Caki2 (cell line): ENCODE results near the gene RPL18. TPM values are rescaled to one million over a fixed set of nuclear protein-coding genes. Genes with fewer than 3 reads are reported as not detected.
"Not testable (repeated sequence)": the region's sequence is repeated elsewhere in the genome, so short reads cannot be mapped to it uniquely, and the experiment has no call there.

ENCODE experiments used
- DNase-seq: peaks from one replicate; pipeline ENCODE4 v3.0.0-alpha.2; 2015; ENCODE audit warnings: low read depth
- in situ Hi-C: cut with HindIII; loops from 2 replicates; pipeline ENCODE4 v1.10.0; 2016; ENCODE audit warnings: low sequenced_read_pairs, low pct_unique_long_range_greater_than_20kb, mixed read lengths
- total RNA-seq: library from RNA; depleted of rRNA; stranded (reverse); fragments of >200 nt; shearing (Covaris generic); gene quantifications from 2 replicates; pipeline ENCODE4 v1.2.3, GENCODE V29; 2014; ENCODE audit warnings: low replicate concordance

RPL18 gene
- total RNA-seq, 1 experiment from 2014 or later = 2,144 TPM

GRCh38 chr19:48633148-48634035, 14.4 kb upstream of the RPL18 start:
- in situ Hi-C loops = no loop called here
- no peak for DNase-seq

GRCh38 chr19:48632692-48633147, 13.7 kb upstream of the RPL18 start:
- in situ Hi-C loops = no loop called here
- no peak for DNase-seq

- DNase-seq, in situ Hi-C loops: not testable (repeated sequence)
Observed at GRCh38 chr19:48632286-48632685, 13.3 kb upstream of the RPL18 start.

- peak; percentile 43 for DNase-seq
- in situ Hi-C loops = no loop called here
Observed at GRCh38 chr19:48631225-48631624, 12.2 kb upstream of the RPL18 start.

GRCh38 chr19:48630296-48631063, 11.5 kb upstream of the RPL18 start:
- no peak for DNase-seq
- in situ Hi-C loops = no loop called here

- in situ Hi-C loops = no loop called here
- no peak for DNase-seq
Observed at GRCh38 chr19:48629599-48630295, 10.8 kb upstream of the RPL18 start.

- in situ Hi-C loops = no loop called here
- no peak for DNase-seq
Observed at GRCh38 chr19:48629297-48629598, 10.3 kb upstream of the RPL18 start.

- DNase-seq = no peak
Observed at GRCh38 chr19:48628486-48629296, 9.7 kb upstream of the RPL18 start.

GRCh38 chr19:48627865-48628314, 8.9 kb upstream of the RPL18 start:
- DNase-seq = no peak
- in situ Hi-C loops = no loop called here

More at GRCh38 chr19:48628486-48629296, 9.7 kb upstream of the RPL18 start:
- in situ Hi-C loops = no loop called here

- in situ Hi-C loops = no loop called here
- peak; percentile 61 for DNase-seq
Observed at GRCh38 chr19:48627201-48627864, 8.4 kb upstream of the RPL18 start.

GRCh38 chr19:48625891-48626327, 6.9 kb upstream of the RPL18 start:
- in situ Hi-C loops = no loop called here
- DNase-seq = no peak

GRCh38 chr19:48624791-48625723, 6.1 kb upstream of the RPL18 start:
- in situ Hi-C loops = no loop called here
- no peak for DNase-seq

- DNase-seq = peak; percentile 96
- in situ Hi-C loops = no loop called here
Observed at GRCh38 chr19:48624067-48624594, 5.2 kb upstream of the RPL18 start.

- no peak for DNase-seq
- in situ Hi-C loops = no loop called here
Observed at GRCh38 chr19:48623556-48624066, 4.6 kb upstream of the RPL18 start.

GRCh38 chr19:48619692-48620585, 961 bp upstream of the RPL18 start:
- DNase-seq = no peak
- in situ Hi-C loops = no loop called here
